K562 (cell line): ENCODE data around the gene SLC9B1. TPM values are rescaled to one million over a fixed set of nuclear protein-coding genes. Genes with fewer than 3 reads are reported as not detected.

ENCODE experiments used
- CBFA2T3 ChIP-seq: fragments of 450-650 bp; IDR thresholded peaks from 2 replicates; pipeline ENCODE4 v1.6.1; 2017
- CBX2 ChIP-seq: fragments of 200-600 bp; sonication (generic); IDR thresholded peaks from one replicate; pipeline ENCODE4 v1.6.1; 2012; ENCODE audit warnings: mild to moderate bottlenecking, low read length, inconsistent platforms; ENCODE audit not compliant: insufficient read depth, poor library complexity, severe bottlenecking
- E2F5 ChIP-seq: sonication (generic); formaldehyde crosslinking; IDR thresholded peaks from 2 replicates; pipeline ENCODE4 v1.8.0; 2022; ENCODE audit warnings: mild to moderate bottlenecking, missing genetic modification reagents
- MNT ChIP-seq, 2 experiments: fragments of 450-650 bp; conservative IDR thresholded peaks; 2 replicates each; pipeline ENCODE4 v1.6.1; 2017; ENCODE audit warnings: mild to moderate bottlenecking in 2 of 2, moderate library complexity in 2 of 2
- NFIC ChIP-seq: fragments of 450-650 bp; IDR thresholded peaks from 2 replicates; pipeline ENCODE4 v1.6.1; 2017; ENCODE audit warnings: mild to moderate bottlenecking, inconsistent platforms
- NR1H2 ChIP-seq: sonication (generic); formaldehyde crosslinking; IDR thresholded peaks from 2 replicates; pipeline ENCODE4 v1.4.0; 2020; ENCODE audit warnings: mild to moderate bottlenecking, missing genetic modification reagents
- NR2C1 ChIP-seq, 2 experiments: fragments of 450-650 bp; IDR thresholded peaks; 2 replicates each; pipeline ENCODE4 v1.6.1; 2017; ENCODE audit warnings: mild to moderate bottlenecking in 2 of 2, antibody characterized with exemption in 1 of 2, inconsistent platforms in 1 of 2, missing compliant biosample characterization in 1 of 2, missing genetic modification characterization in 1 of 2
- NRF1 ChIP-seq, 2 experiments: fragments of 450-650 bp; IDR thresholded peaks in 1 of 2; conservative IDR thresholded peaks in 1 of 2; 2 replicates each; pipeline ENCODE4 v1.6.1; 2014; ENCODE audit warnings: mild to moderate bottlenecking in 2 of 2
- PHF21A ChIP-seq: fragments of 450-650 bp; IDR thresholded peaks from 2 replicates; pipeline ENCODE4 v1.6.1; 2017; ENCODE audit warnings: low read depth, borderline replicate concordance
- RFX1 ChIP-seq: fragments of 450-650 bp; IDR thresholded peaks from 2 replicates; pipeline ENCODE4 v1.6.1; 2016; ENCODE audit warnings: mild to moderate bottlenecking, moderate library complexity
- XRCC3 ChIP-seq: fragments of 450-650 bp; IDR thresholded peaks from 2 replicates; pipeline ENCODE4 v1.6.1; 2017; ENCODE audit warnings: mild to moderate bottlenecking, moderate library complexity
- ZC3H4 ChIP-seq: sonication (generic); formaldehyde crosslinking; IDR thresholded peaks from 2 replicates; pipeline ENCODE4 v1.9.0; 2021; ENCODE audit warnings: missing genetic modification reagents, borderline replicate concordance
- polyA plus RNA-seq, 8 experiments: library from polyadenylated mRNA; depleted of rRNA in 4 of 8; stranded (reverse) in 5 of 8; unstranded in 3 of 8; fragments of >200 nt; fragmentation: Nextera tagmentation in 2 of 8; fragmentation: Illumina TruSeq in 1 of 8; extraction: Ambion mirVana in 2 of 8; extraction: Trizol in 1 of 8; gene quantifications; 2 replicates each; pipeline versions ENCODE4 v1.2.1 to v1.2.3, GENCODE V29; 2011 to 2014; ENCODE audit warnings: inconsistent platforms in 1 of 8, missing spikeins in 1 of 8
- total RNA-seq, 7 experiments: library from RNA; depleted of rRNA in 6 of 7; stranded (reverse); fragments of >200 nt in 6 of 7; fragmentation: Illumina TruSeq in 2 of 7; extraction: Trizol in 2 of 7; gene quantifications; 2 replicates each; pipeline versions ENCODE4 v1.2.1 to v1.2.3, GENCODE V29; 2011 to 2021; ENCODE audit warnings: low replicate concordance in 1 of 7

The SLC9B1 gene
- total and polyA plus RNA-seq, 9 of the 15 experiments (the other 6 are each of a cell fraction or from before 2014, with no cell fraction given): 0.21 to 1.3 (median 0.51) TPM

GRCh38 chr4:103011378-103012025 is 8.0 kb downstream of the SLC9B1 start (continued):
- TF ChIP-seq NFIC (peak; percentile 60), ZC3H4 (CRISPR knock-in tag) (no peak), NRF1 (conservative IDR thresholded peaks at IDR 0.05 in 1 of 2, IDR thresholded peaks at IDR 0.05 in 1 of 2) (no peak), PHF21A (no peak), XRCC3 (no peak), NR1H2 (CRISPR knock-in tag) (no peak), RFX1 (peak; percentile 47; the same call in 1 of the 2 replicates), CBX2 (no peak), MNT (conservative IDR thresholded peaks at IDR 0.05) (no peak; a peak in 1 of 4 replicates), NR2C1 (IDR thresholded peaks at IDR 0.05) (no peak), NR2C1 (tag; IDR thresholded peaks at IDR 0.05) (no peak), E2F5 (CRISPR knock-in tag) (no peak), CBFA2T3 (peak; percentile 57)
